ENCODE measurements around the gene SYVN1. TPM values are rescaled to one million over a fixed set of nuclear protein-coding genes. Genes with fewer than 3 reads are reported as not detected.
A peak's percentile ranks its signal among the peaks of the same experiment; 100 is the strongest.
"Not testable (repeated sequence)": the region's sequence is repeated elsewhere in the genome, so short reads cannot be mapped to it uniquely, and the experiment has no call there.

The SYVN1 gene
- total RNA-seq, 1 donor = 23.6 TPM

GRCh38 chr11:65124480-65125196 lies 9.7 kb downstream of the SYVN1 start:
- Histone ChIP-seq H3K4me1 (ENCODE audit: insufficient read depth, low read length) (peaks cover 29% of the 10 kb centered on the region), H3K9me3 (ENCODE audit: low read depth, low read length) (no peaks in the 10 kb centered on the region), H3K27me3 (ENCODE audit: insufficient read depth, low read length) (no peaks in the 10 kb centered on the region), H3K4me3 (ENCODE audit: low read length) (no peak overlapping the region)

- H3K9me3 ChIP-seq (ENCODE audit: low read depth, low read length) = no peaks in the 10 kb centered on the region
- no peaks in the 10 kb centered on the region for H3K27me3 ChIP-seq (ENCODE audit: insufficient read depth, low read length)
- peak within 1 kb of the TSS; percentile 83 for H3K4me3 ChIP-seq (ENCODE audit: low read length)
- peaks cover 39% of the 10 kb centered on the region for H3K4me1 ChIP-seq (ENCODE audit: insufficient read depth, low read length)
These were observed 12.2 kb downstream of the SYVN1 start, which contains the start of the genes FAU and MRPL49 for GRCh38 chr11:65121865-65122696. Gene FAU (minus strand): TSS chr11:65122134. CDS start chr11:65121813, 321 bp downstream. Gene MRPL49 (plus strand): TSS chr11:65122321. CDS start chr11:65122347, 26 bp downstream.

- Histone ChIP-seq H3K4me1 (ENCODE audit: insufficient read depth, low read length) (peaks cover 45% of the 10 kb centered on the region), H3K9me3 (ENCODE audit: low read depth, low read length) (no peaks in the 10 kb centered on the region), H3K4me3 (ENCODE audit: low read length) (peak overlapping the region; percentile 83), H3K27me3 (ENCODE audit: insufficient read depth, low read length) (no peaks in the 10 kb centered on the region)
These were observed 12.9 kb downstream of the SYVN1 start for GRCh38 chr11:65121447-65121864.

- H3K27me3 ChIP-seq (ENCODE audit: insufficient read depth, low read length) = no peaks in the 10 kb centered on the region
- no peaks in the 10 kb centered on the region for H3K9me3 ChIP-seq (ENCODE audit: low read depth, low read length)
- H3K4me1 ChIP-seq (ENCODE audit: insufficient read depth, low read length) = peaks cover 51% of the 10 kb centered on the region
- H3K4me3 ChIP-seq (ENCODE audit: low read length) = peak overlapping the region; percentile 83
These were observed 13.5 kb downstream of the SYVN1 start for GRCh38 chr11:65120831-65121230.

GRCh38 chr11:65119670-65119995 lies 14.7 kb downstream of the SYVN1 start:
- no peaks in the 10 kb centered on the region for H3K27me3 ChIP-seq (ENCODE audit: insufficient read depth, low read length)
- peaks cover 52% of the 10 kb centered on the region for H3K4me1 ChIP-seq (ENCODE audit: insufficient read depth, low read length)
- no peaks in the 10 kb centered on the region for H3K9me3 ChIP-seq (ENCODE audit: low read depth, low read length)
- no peak overlapping the region for H3K4me3 ChIP-seq (ENCODE audit: low read length)

GRCh38 chr11:65118891-65119669 lies 15.2 kb downstream of the SYVN1 start:
- peaks cover 52% of the 10 kb centered on the region for H3K4me1 ChIP-seq (ENCODE audit: insufficient read depth, low read length)
- H3K9me3 ChIP-seq (ENCODE audit: low read depth, low read length); H3K27me3 ChIP-seq (ENCODE audit: insufficient read depth, low read length); H3K4me3 ChIP-seq (ENCODE audit: low read length): not testable (repeated sequence)

- Histone ChIP-seq H3K27me3 (ENCODE audit: insufficient read depth, low read length) (no peaks in the 10 kb centered on the region), H3K9me3 (ENCODE audit: low read depth, low read length) (no peaks in the 10 kb centered on the region), H3K4me1 (ENCODE audit: insufficient read depth, low read length) (peaks cover 48% of the 10 kb centered on the region), H3K4me3 (ENCODE audit: low read length) (no peak overlapping the region)
These were observed 16.1 kb downstream of the SYVN1 start for GRCh38 chr11:65118097-65118837.

GRCh38 chr11:65117206-65118096 lies 16.9 kb downstream of the SYVN1 start, which contains the start of gene ZNHIT2:
Gene ZNHIT2 (minus strand): TSS chr11:65117701. CDS start chr11:65117653, 48 bp downstream.
- peaks cover 48% of the 10 kb centered on the region for H3K4me1 ChIP-seq (ENCODE audit: insufficient read depth, low read length)
- no peaks in the 10 kb centered on the region for H3K9me3 ChIP-seq (ENCODE audit: low read depth, low read length)
- H3K27me3 ChIP-seq (ENCODE audit: insufficient read depth, low read length) = no peaks in the 10 kb centered on the region
- peak within 1 kb of the TSS; percentile 68 for H3K4me3 ChIP-seq (ENCODE audit: low read length)

- Histone ChIP-seq H3K4me1 (ENCODE audit: insufficient read depth, low read length) (peaks cover 56% of the 10 kb centered on the region), H3K27me3 (ENCODE audit: insufficient read depth, low read length) (no peaks in the 10 kb centered on the region), H3K9me3 (ENCODE audit: low read depth, low read length) (no peaks in the 10 kb centered on the region), H3K4me3 (ENCODE audit: low read length) (peak overlapping the region; percentile 68)
These were observed 17.7 kb downstream of the SYVN1 start for GRCh38 chr11:65116370-65117205.

GRCh38 chr11:65115361-65116082 lies 18.8 kb downstream of the SYVN1 start:
- Histone ChIP-seq H3K4me1 (ENCODE audit: insufficient read depth, low read length) (peaks cover 56% of the 10 kb centered on the region), H3K4me3 (ENCODE audit: low read length) (no peak overlapping the region), H3K27me3 (ENCODE audit: insufficient read depth, low read length) (no peaks in the 10 kb centered on the region), H3K9me3 (ENCODE audit: low read depth, low read length) (no peaks in the 10 kb centered on the region)

- Histone ChIP-seq H3K4me3 (ENCODE audit: low read length) (no peak overlapping the region), H3K27me3 (ENCODE audit: insufficient read depth, low read length) (no peaks in the 10 kb centered on the region), H3K4me1 (ENCODE audit: insufficient read depth, low read length) (peaks cover 59% of the 10 kb centered on the region), H3K9me3 (ENCODE audit: low read depth, low read length) (no peaks in the 10 kb centered on the region)
These were observed 19.7 kb downstream of the SYVN1 start for GRCh38 chr11:65114538-65115171.

- no peaks in the 10 kb centered on the region for H3K9me3 ChIP-seq (ENCODE audit: low read depth, low read length)
- no peaks in the 10 kb centered on the region for H3K27me3 ChIP-seq (ENCODE audit: insufficient read depth, low read length)
- peaks cover 59% of the 10 kb centered on the region for H3K4me1 ChIP-seq (ENCODE audit: insufficient read depth, low read length)
- H3K4me3 ChIP-seq (ENCODE audit: low read length) = no peak overlapping the region
These were observed 20.5 kb downstream of the SYVN1 start for GRCh38 chr11:65113839-65114238.
